ENCODE measurements around the gene MISFA. TPM values are rescaled to one million over a fixed set of nuclear protein-coding genes. Genes with fewer than 3 reads are reported as not detected.
A peak's percentile ranks its signal among the peaks of the same experiment; 100 is the strongest.

Gene MISFA
- total RNA-seq, 2 donors from 2014 or later = 0.82 to 7.3 TPM

- TF ChIP-seq CTCF (IDR thresholded peaks at IDR 0.05) (no peak), POLR2AphosphoS5 (IDR thresholded peaks at IDR 0.05) (no peak), POLR2A (IDR thresholded peaks at IDR 0.05) (no peak)
- no peak for DNase-seq (ENCODE audit: low spot score)
- no peaks in the 10 kb centered on the region for H3K4me1 ChIP-seq (replicated peaks)
- 82% methylated on average over 10 of the region's 10 CpGs for WGBS
- intact Hi-C loops (cut with DNase I) = no loop called here
- no peaks in the 10 kb centered on the region for H3K9me3 ChIP-seq
- H3K36me3 ChIP-seq = peaks cover 0 to 5% of the 10 kb centered on the region in 2 donors
- no peaks in the 10 kb centered on the region for H3K27me3 ChIP-seq (replicated peaks; ENCODE audit: insufficient read depth)
- H3K4me3 ChIP-seq = no peak overlapping the region
- no peak overlapping the region for H3K27ac ChIP-seq
Observed at GRCh38 chr11:18617688-18618341, 18.2 kb downstream of the MISFA start.

GRCh38 chr11:18618342-18619025 is 18.9 kb downstream of the MISFA start:
- Histone ChIP-seq H3K9me3 (no peaks in the 10 kb centered on the region), H3K27me3 (replicated peaks; ENCODE audit: insufficient read depth) (no peaks in the 10 kb centered on the region), H3K4me1 (replicated peaks) (no peaks in the 10 kb centered on the region), H3K27ac (no peak overlapping the region), H3K36me3 (peaks cover 0 to 5% of the 10 kb centered on the region in 2 donors), H3K4me3 (no peak overlapping the region)
- DNase-seq (ENCODE audit: low spot score) = no peak
- intact Hi-C loops (cut with DNase I) = no loop called here
- no peak for TF ChIP-seq POLR2A (IDR thresholded peaks at IDR 0.05)
- TF ChIP-seq CTCF (IDR thresholded peaks at IDR 0.05) = no peak
- TF ChIP-seq POLR2AphosphoS5 (IDR thresholded peaks at IDR 0.05) = no peak
- WGBS = 16% methylated on average over 5 of the region's 5 CpGs

GRCh38 chr11:18623707-18624106 is 24.1 kb downstream of the MISFA start:
- H3K27ac ChIP-seq = no peak overlapping the region
- H3K4me1 ChIP-seq (replicated peaks) = no peaks in the 10 kb centered on the region
- WGBS = 94% methylated on average over 2 of the region's 2 CpGs
- no peaks in the 10 kb centered on the region for H3K9me3 ChIP-seq
- H3K4me3 ChIP-seq = no peak overlapping the region
- intact Hi-C loops (cut with DNase I) = no loop called here
- no peak for TF ChIP-seq POLR2A (IDR thresholded peaks at IDR 0.05)
- TF ChIP-seq CTCF (IDR thresholded peaks at IDR 0.05) = no peak
- TF ChIP-seq POLR2AphosphoS5 (IDR thresholded peaks at IDR 0.05) = no peak
- no peaks in the 10 kb centered on the region for H3K27me3 ChIP-seq (replicated peaks; ENCODE audit: insufficient read depth)
- no peaks in the 10 kb centered on the region for H3K36me3 ChIP-seq
- no peak for DNase-seq (ENCODE audit: low spot score)

GRCh38 chr11:18624161-18624560 is 24.6 kb downstream of the MISFA start:
- intact Hi-C loops (cut with DNase I) = no loop called here
- H3K4me1 ChIP-seq (replicated peaks) = no peaks in the 10 kb centered on the region
- H3K27me3 ChIP-seq (replicated peaks; ENCODE audit: insufficient read depth) = no peaks in the 10 kb centered on the region
- 93% methylated on average over 1 of the region's 1 CpG for WGBS
- H3K36me3 ChIP-seq = no peaks in the 10 kb centered on the region
- no peak overlapping the region for H3K27ac ChIP-seq
- H3K4me3 ChIP-seq = no peak overlapping the region
- no peak for DNase-seq (ENCODE audit: low spot score)
- H3K9me3 ChIP-seq = no peaks in the 10 kb centered on the region
- TF ChIP-seq POLR2A (IDR thresholded peaks at IDR 0.05) = no peak
- no peak for TF ChIP-seq CTCF (IDR thresholded peaks at IDR 0.05)
- TF ChIP-seq POLR2AphosphoS5 (IDR thresholded peaks at IDR 0.05) = no peak

GRCh38 chr11:18632841-18633240 is 33.3 kb downstream of the MISFA start:
- 50% methylated on average over 2 of the region's 2 CpGs for WGBS
- intact Hi-C loops (cut with DNase I) = loop anchor here (5.0 kb wide), 3 partner anchors 64 to 106 kb away; partner anchors contain the start of genes TMEM86A and TSG101
- no peaks in the 10 kb centered on the region for H3K27me3 ChIP-seq (replicated peaks; ENCODE audit: insufficient read depth)
- no peaks in the 10 kb centered on the region for H3K36me3 ChIP-seq
- H3K27ac ChIP-seq = no peak overlapping the region
- peak overlapping the region in 1 of 2 donors; percentile 72 for H3K4me3 ChIP-seq
- H3K4me1 ChIP-seq (replicated peaks) = no peaks in the 10 kb centered on the region
- no peaks in the 10 kb centered on the region for H3K9me3 ChIP-seq
- DNase-seq (ENCODE audit: low spot score) = no peak
- no peak for TF ChIP-seq POLR2AphosphoS5 (IDR thresholded peaks at IDR 0.05)
- TF ChIP-seq POLR2A (IDR thresholded peaks at IDR 0.05) = no peak
- TF ChIP-seq CTCF (IDR thresholded peaks at IDR 0.05) = no peak

Data from prostate gland (tissue), 2 donors.